DOHH2 (cell line): ENCODE data around the gene SLF2.
A peak's percentile ranks its signal among the peaks of the same experiment; 100 is the strongest.

Experiments used
- H3F3A ChIP-seq: fragments of 200-600 bp; sonication (generic), shearing (Covaris generic); 2 replicates; pipeline ENCODE4 v1.6.0; 2016; ENCODE audit warnings: antibody characterized with exemption, mild to moderate bottlenecking; ENCODE audit not compliant: control insufficient read depth, insufficient read depth
- H3K27ac ChIP-seq: fragments of 200-600 bp; sonication (generic); 2 replicates; pipeline ENCODE4 v1.5.1; 2014; ENCODE audit warnings: low read depth, mild to moderate bottlenecking, low read length, moderate library complexity
- H3K27me3 ChIP-seq: fragments of 200-600 bp; sonication (generic); 2 replicates; pipeline ENCODE4 v1.6.1; 2014; ENCODE audit warnings: mild to moderate bottlenecking, low read length, mixed read lengths; ENCODE audit not compliant: control insufficient read depth
- H3K36me3 ChIP-seq: fragments of 200-600 bp; sonication (generic); 2 replicates; pipeline ENCODE4 v1.6.1; 2014; ENCODE audit warnings: mild to moderate bottlenecking, low read length, moderate library complexity, mixed read lengths; ENCODE audit not compliant: control insufficient read depth
- H3K4me1 ChIP-seq: fragments of 200-600 bp; sonication (generic); 2 replicates; pipeline ENCODE4 v1.6.1; 2014; ENCODE audit warnings: mild to moderate bottlenecking, low read length, mixed read lengths; ENCODE audit not compliant: control insufficient read depth
- H3K4me2 ChIP-seq: fragments of 200-600 bp; sonication (generic); 2 replicates; pipeline ENCODE4 v1.6.0; 2014; ENCODE audit warnings: mild to moderate bottlenecking, low read length, moderate library complexity
- H3K4me3 ChIP-seq: fragments of 200-600 bp; sonication (generic); 2 replicates; pipeline ENCODE4 v1.5.1; 2014; ENCODE audit warnings: mild to moderate bottlenecking, low read length, mixed read lengths
- H3K79me2 ChIP-seq: fragments of 200-600 bp; sonication (generic); 2 replicates; pipeline ENCODE4 v1.6.1; 2014; ENCODE audit warnings: mild to moderate bottlenecking, low read length, mixed read lengths; ENCODE audit not compliant: control insufficient read depth
- H3K9me2 ChIP-seq: fragments of 200-600 bp; sonication (generic); replicated peaks from 2 replicates; pipeline ENCODE4 v1.6.1; 2014; ENCODE audit warnings: mild to moderate bottlenecking, low read length, mixed read lengths; ENCODE audit not compliant: control insufficient read depth
- H3K9me3 ChIP-seq: fragments of 200-600 bp; sonication (generic); 2 replicates; pipeline ENCODE4 v1.6.1; 2014; ENCODE audit warnings: antibody characterized with exemption, low read length, mixed read lengths; ENCODE audit not compliant: control insufficient read depth, insufficient read depth
- H4K20me1 ChIP-seq: fragments of 200-600 bp; sonication (generic); 2 replicates; pipeline ENCODE4 v1.6.0; 2014; ENCODE audit warnings: low read depth, mild to moderate bottlenecking, antibody characterized with exemption, low read length, moderate library complexity; ENCODE audit not compliant: control insufficient read depth, insufficient read depth
- CTCF ChIP-seq: fragments of 200-600 bp; sonication (generic); IDR thresholded peaks from one replicate; pipeline ENCODE4 v1.5.1; 2014; ENCODE audit warnings: antibody characterized with exemption, mild to moderate bottlenecking, low read depth, low read length; ENCODE audit not compliant: poor library complexity, severe bottlenecking
- EZH2phosphoT487 ChIP-seq: fragments of 200-600 bp; sonication (generic); IDR thresholded peaks from 2 replicates; pipeline ENCODE4 v1.6.1; 2017; ENCODE audit warnings: borderline replicate concordance, mild to moderate bottlenecking, antibody characterized with exemption, low read length, moderate library complexity, mixed read lengths

SLF2 gene

DNA sequence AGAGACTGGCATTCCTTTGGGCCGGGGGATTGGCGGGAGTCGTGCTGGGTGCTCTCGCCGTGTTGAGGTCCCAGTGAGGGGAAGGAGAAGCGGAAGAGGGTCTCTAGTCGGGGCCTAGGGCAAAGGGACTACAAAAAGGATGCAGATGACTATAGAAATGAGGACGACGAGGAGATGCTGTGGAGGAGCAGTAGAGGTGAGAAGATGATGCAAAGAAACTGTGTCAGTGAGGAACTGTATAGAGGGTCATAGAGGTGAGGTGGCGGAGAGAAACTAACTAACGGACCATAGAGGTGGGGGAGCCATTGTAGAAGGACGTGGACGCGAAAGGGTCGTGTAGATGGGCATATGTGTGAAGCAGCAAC, 74.9 kb downstream of the SLF2 start:
- peaks cover 6% of the 10 kb centered on the region; the same call in 1 of the 2 replicates for H4K20me1 ChIP-seq
- H3K79me2 ChIP-seq, result peaks cover 60% of the 10 kb centered on the region
- H3K27ac ChIP-seq, result peak overlapping the region; percentile 69
- no peaks in the 10 kb centered on the region for H3K9me2 ChIP-seq
- H3K4me1 ChIP-seq, result peaks cover 28% of the 10 kb centered on the region
- TF ChIP-seq CTCF (no peak), EZH2phosphoT487 (no peak)
- H3F3A ChIP-seq, result no peaks in the 10 kb centered on the region
- H3K36me3 ChIP-seq, result peaks cover 40% of the 10 kb centered on the region
- H3K27me3 ChIP-seq, result no peaks in the 10 kb centered on the region
- H3K4me2 ChIP-seq, result peak overlapping the region; percentile 84
- H3K9me3 ChIP-seq, result no peaks in the 10 kb centered on the region
- H3K4me3 ChIP-seq, result peak overlapping the region; percentile 82

- Histone ChIP-seq H3K9me3 (no peaks in the 10 kb centered on the region), H3F3A (peaks cover 2% of the 10 kb centered on the region; the same call in 1 of the 2 replicates), H4K20me1 (peaks cover 6% of the 10 kb centered on the region; the same call in 1 of the 2 replicates), H3K4me1 (peaks cover 28% of the 10 kb centered on the region), H3K27ac (no peak overlapping the region), H3K36me3 (peaks cover 43% of the 10 kb centered on the region), H3K79me2 (peaks cover 60% of the 10 kb centered on the region), H3K27me3 (no peaks in the 10 kb centered on the region), H3K9me2 (no peaks in the 10 kb centered on the region), H3K4me2 (peak overlapping the region; percentile 84), H3K4me3 (peak overlapping the region; percentile 82)
- TF ChIP-seq EZH2phosphoT487 (no peak), CTCF (no peak)
Measured at GRCh38 chr10:100988166-100988565, 75.4 kb downstream of the SLF2 start.

DNA sequence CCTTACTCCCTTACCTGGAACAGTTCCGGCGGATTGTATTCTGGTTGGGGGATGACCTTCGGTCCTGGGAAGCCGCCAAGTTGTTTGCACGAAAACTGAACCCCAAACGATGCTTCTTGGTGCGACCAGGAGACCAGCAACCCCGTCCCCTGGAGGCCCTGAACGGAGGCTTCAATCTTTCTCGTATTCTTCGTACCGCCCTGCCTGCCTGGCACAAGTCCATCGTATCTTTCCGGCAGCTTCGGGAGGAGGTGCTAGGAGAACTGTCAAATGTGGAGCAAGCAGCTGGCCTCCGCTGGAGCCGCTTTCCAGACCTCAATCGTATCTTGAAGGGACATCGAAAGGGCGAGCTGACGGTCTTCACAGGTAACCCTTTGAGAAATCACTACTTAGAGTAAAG, 76.3 kb downstream of the SLF2 start:
- no peaks in the 10 kb centered on the region for H3K9me3 ChIP-seq
- no peaks in the 10 kb centered on the region for H3K9me2 ChIP-seq
- no peak for TF ChIP-seq CTCF
- no peak for TF ChIP-seq EZH2phosphoT487
- H3K4me1 ChIP-seq, result peaks cover 28% of the 10 kb centered on the region
- H3K36me3 ChIP-seq, result peaks cover 52% of the 10 kb centered on the region
- peaks cover 6% of the 10 kb centered on the region; the same call in 1 of the 2 replicates for H4K20me1 ChIP-seq
- H3K4me3 ChIP-seq, result peak overlapping the region; percentile 82
- no peaks in the 10 kb centered on the region for H3K27me3 ChIP-seq
- peak overlapping the region; percentile 84 for H3K4me2 ChIP-seq
- peaks cover 3% of the 10 kb centered on the region; the same call in 1 of the 2 replicates for H3F3A ChIP-seq
- H3K27ac ChIP-seq, result no peak overlapping the region
- peaks cover 60% of the 10 kb centered on the region for H3K79me2 ChIP-seq
